DMS 273 (cell line): ENCODE results near the gene TSEN34.

ENCODE experiments used
- DNase-seq: peaks from one replicate; lab custom pipeline; 2025; ENCODE audit not compliant: unreplicated experiment; lab: John Stamatoyannopoulos, UW

The TSEN34 gene

GRCh38 chr19:54191011-54191810 lies at the start of gene TSEN34:
TSEN34 (plus strand) TSS chr19:54191308; CDS start chr19:54191365, 57 bp downstream.
- peak; percentile 95 for DNase-seq

GRCh38 chr19:54141356-54141755 lies 49.8 kb upstream of the TSEN34 start:
- no peak for DNase-seq

GRCh38 chr19:54142166-54142780 lies 48.8 kb upstream of the TSEN34 start:
- no peak for DNase-seq

- DNase-seq = no peak
Observed at GRCh38 chr19:54145541-54146158, 45.5 kb upstream of the TSEN34 start.

GRCh38 chr19:54147676-54148075 lies 43.4 kb upstream of the TSEN34 start:
- no peak for DNase-seq

GRCh38 chr19:54148158-54148557 lies 43.0 kb upstream of the TSEN34 start:
- no peak for DNase-seq

- no peak for DNase-seq
Observed at GRCh38 chr19:54149021-54149812, 41.9 kb upstream of the TSEN34 start.

- DNase-seq = no peak
Observed at GRCh38 chr19:54151362-54152035, 39.6 kb upstream of the TSEN34 start.

GRCh38 chr19:54152267-54152666 lies 38.8 kb upstream of the TSEN34 start:
- no peak for DNase-seq

GRCh38 chr19:54152878-54153524 lies 38.1 kb upstream of the TSEN34 start:
- DNase-seq = no peak

GRCh38 chr19:54153731-54154326 lies 37.3 kb upstream of the TSEN34 start:
- DNase-seq = no peak

- no peak for DNase-seq
Observed at GRCh38 chr19:54154603-54155345, 36.3 kb upstream of the TSEN34 start.

- peak; percentile 20 for DNase-seq
Observed at GRCh38 chr19:54155694-54156093, 35.4 kb upstream of the TSEN34 start.

GRCh38 chr19:54156490-54156889 lies 34.6 kb upstream of the TSEN34 start:
- DNase-seq = no peak

GRCh38 chr19:54156953-54157352 lies 34.2 kb upstream of the TSEN34 start:
- DNase-seq = no peak

- DNase-seq = peak; percentile 51
Observed at GRCh38 chr19:54158812-54159351, 32.2 kb upstream of the TSEN34 start.

- DNase-seq = peak; percentile 100
Observed at GRCh38 chr19:54159352-54160181, 31.5 kb upstream of the TSEN34 start, which contains the start of gene LENG1. LENG1 (minus strand) TSS chr19:54159721; CDS start chr19:54159695, 26 bp downstream.
